ENCODE results near the gene SLC25A26. TPM values are rescaled to one million over a fixed set of nuclear protein-coding genes. Genes with fewer than 3 reads are reported as not detected.
A peak's percentile ranks its signal among the peaks of the same experiment; 100 is the strongest.

The SLC25A26 gene
- total and polyA plus RNA-seq, 7 donors, result 21.0 to 43.6 (median 31.9) TPM

- no peak for ATAC-seq
- intact Hi-C loops (cut with DNase I), result no loop called here
- WGBS, 3 donors, result 61 to 86% (median 73%) methylated on average over 6 of the region's 6 CpGs
- Histone ChIP-seq H3K36me3 (ENCODE audit: insufficient read depth in 1 of 2, low read depth in 1 of 2) (no peaks in the 10 kb centered on the region), H3K27ac (no peak overlapping the region), H3K9me3 (no peaks in the 10 kb centered on the region), H3K4me3 (no peak overlapping the region), H3K4me1 (peaks cover 37% of the 10 kb centered on the region), H3K27me3 (ENCODE audit: insufficient read depth in 3 of 3, low read length in 2 of 3) (no peaks in the 10 kb centered on the region)
- DNase-seq, result no peak
- no peak for TF ChIP-seq CTCF (IDR thresholded peaks at IDR 0.05)
These were observed 142.3 kb downstream of the SLC25A26 start for GRCh38 chr3:66363148-66363547.

GRCh38 chr3:66365080-66365479 is 144.3 kb downstream of the SLC25A26 start:
- intact Hi-C loops (cut with DNase I), result no loop called here
- no peaks in the 10 kb centered on the region for H3K27me3 ChIP-seq (ENCODE audit: insufficient read depth in 3 of 3, low read length in 2 of 3)
- TF ChIP-seq CTCF (IDR thresholded peaks at IDR 0.05), result no peak
- H3K4me1 ChIP-seq, result peaks cover 42% of the 10 kb centered on the region
- H3K9me3 ChIP-seq, result no peaks in the 10 kb centered on the region
- DNase-seq (no peak), ATAC-seq (peak in 2 of 4 donors; percentile 27 to 61)
- 33 to 51% (median 46%) methylated on average over 5 of the region's 5 CpGs for WGBS, 3 donors
- H3K36me3 ChIP-seq (ENCODE audit: insufficient read depth in 1 of 2, low read depth in 1 of 2), result peaks cover 0 to 3% of the 10 kb centered on the region in 2 donors
- H3K27ac ChIP-seq, result no peak overlapping the region
- H3K4me3 ChIP-seq, result no peak overlapping the region

- DNase-seq (no peak), ATAC-seq (no peak)
- H3K9me3 ChIP-seq, result no peaks in the 10 kb centered on the region
- H3K36me3 ChIP-seq (ENCODE audit: insufficient read depth in 1 of 2, low read depth in 1 of 2), result peaks cover 0 to 6% of the 10 kb centered on the region in 2 donors
- peaks cover 42% of the 10 kb centered on the region for H3K4me1 ChIP-seq
- no peak overlapping the region for H3K4me3 ChIP-seq
- H3K27me3 ChIP-seq (ENCODE audit: insufficient read depth in 3 of 3, low read length in 2 of 3), result no peaks in the 10 kb centered on the region
- no peak overlapping the region for H3K27ac ChIP-seq
- 77 to 89% (median 79%) methylated on average over 7 of the region's 7 CpGs for WGBS, 3 donors
- intact Hi-C loops (cut with DNase I), result no loop called here
- no peak for TF ChIP-seq CTCF (IDR thresholded peaks at IDR 0.05)
These were observed 145.9 kb downstream of the SLC25A26 start for GRCh38 chr3:66366747-66367146.

- intact Hi-C loops (cut with DNase I), result no loop called here
- Histone ChIP-seq H3K27ac (peak overlapping the region; percentile 47), H3K27me3 (ENCODE audit: insufficient read depth in 3 of 3, low read length in 2 of 3) (no peaks in the 10 kb centered on the region), H3K9me3 (no peaks in the 10 kb centered on the region), H3K36me3 (ENCODE audit: insufficient read depth in 1 of 2, low read depth in 1 of 2) (peaks cover 0 to 6% of the 10 kb centered on the region in 2 donors), H3K4me3 (no peak overlapping the region), H3K4me1 (peaks cover 31% of the 10 kb centered on the region)
- no peak for DNase-seq
- WGBS, 3 donors, result 41 to 46% (median 42%) methylated on average over 3 of the region's 3 CpGs
- no peak for TF ChIP-seq CTCF (IDR thresholded peaks at IDR 0.05)
- peak; percentile 24 to 70 (median 66) for ATAC-seq
These were observed 147.2 kb downstream of the SLC25A26 start for GRCh38 chr3:66367979-66368378.

- peak; percentile 37 to 65 (median 52) for ATAC-seq
- Histone ChIP-seq H3K36me3 (ENCODE audit: insufficient read depth in 1 of 2, low read depth in 1 of 2) (peaks cover 0 to 6% of the 10 kb centered on the region in 2 donors), H3K4me1 (peaks cover 25% of the 10 kb centered on the region), H3K27me3 (ENCODE audit: insufficient read depth in 3 of 3, low read length in 2 of 3) (no peaks in the 10 kb centered on the region), H3K9me3 (no peaks in the 10 kb centered on the region), H3K27ac (no peak overlapping the region), H3K4me3 (no peak overlapping the region)
- WGBS, 3 donors, result 41 to 52% (median 45%) methylated on average over 7 of the region's 7 CpGs
- no peak for TF ChIP-seq CTCF (IDR thresholded peaks at IDR 0.05)
- intact Hi-C loops (cut with DNase I), result loop anchor here (5.0 kb wide), 3 partner anchors 43 to 113 kb away; no protein-coding TSS in a partner anchor
- no peak for DNase-seq
These were observed 149.4 kb downstream of the SLC25A26 start for GRCh38 chr3:66370179-66370578.
